Measurements from ENCODE around the gene IPO11.

The IPO11 gene

GRCh38 chr5:62412549-62413329 is at the start of gene IPO11:
Gene IPO11, plus strand, starts transcription at chr5:62412763. Its CDS starts 24,517 bp downstream, at chr5:62437280.
- DNase-seq = peak; percentile 86 to 100 (median 97)

- no peak for DNase-seq
Measured at GRCh38 chr5:62369039-62369438, 43.5 kb upstream of the IPO11 start.

DNA sequence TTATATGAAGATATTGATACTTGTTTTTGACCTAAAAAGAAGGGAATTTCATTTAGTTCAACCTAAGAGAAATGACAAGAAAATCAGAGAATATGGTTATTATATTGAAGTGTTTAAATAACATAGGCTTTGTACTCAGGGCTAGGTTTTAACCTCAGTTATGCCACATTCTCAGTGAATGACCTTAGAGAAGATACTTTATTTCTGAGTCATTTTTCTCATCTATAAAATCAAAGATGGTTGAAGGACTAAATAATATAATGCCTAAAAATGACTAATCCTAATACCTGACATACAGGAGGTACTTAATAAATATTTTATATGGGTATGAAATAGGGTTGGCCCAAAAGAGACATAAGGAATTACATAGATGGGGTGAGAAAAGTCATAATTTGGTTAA is 41.2 kb upstream of the IPO11 start:
- DNase-seq = no peak

- no peak for DNase-seq
Measured at GRCh38 chr5:62372600-62372999, 40.0 kb upstream of the IPO11 start.

DNA sequence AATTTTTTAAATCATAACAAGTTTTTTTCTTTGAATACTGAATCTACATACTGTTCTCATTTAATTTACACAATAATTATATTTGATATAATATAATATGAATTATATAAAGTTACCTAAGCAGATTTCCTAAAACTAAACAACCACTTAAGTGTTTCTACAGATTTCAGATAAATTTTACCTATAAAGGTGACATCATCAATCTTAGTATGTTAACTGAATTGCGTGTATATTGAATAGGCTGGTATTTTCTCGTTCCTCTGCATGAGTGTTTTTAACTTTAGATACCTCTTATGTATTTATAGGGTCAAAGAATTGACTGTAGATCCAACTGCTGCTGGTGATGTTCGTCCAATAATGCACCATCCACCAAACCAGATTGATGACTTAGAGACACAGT is 39.2 kb upstream of the IPO11 start:
- DNase-seq = no peak

GRCh38 chr5:62374090-62374489 is 38.5 kb upstream of the IPO11 start:
- no peak for DNase-seq

- no peak for DNase-seq
Measured at GRCh38 chr5:62375627-62376026, 36.9 kb upstream of the IPO11 start.

GRCh38 chr5:62376064-62376463 is 36.5 kb upstream of the IPO11 start:
- DNase-seq = no peak

GRCh38 chr5:62385131-62385530 is 27.4 kb upstream of the IPO11 start:
- DNase-seq = no peak

DNA sequence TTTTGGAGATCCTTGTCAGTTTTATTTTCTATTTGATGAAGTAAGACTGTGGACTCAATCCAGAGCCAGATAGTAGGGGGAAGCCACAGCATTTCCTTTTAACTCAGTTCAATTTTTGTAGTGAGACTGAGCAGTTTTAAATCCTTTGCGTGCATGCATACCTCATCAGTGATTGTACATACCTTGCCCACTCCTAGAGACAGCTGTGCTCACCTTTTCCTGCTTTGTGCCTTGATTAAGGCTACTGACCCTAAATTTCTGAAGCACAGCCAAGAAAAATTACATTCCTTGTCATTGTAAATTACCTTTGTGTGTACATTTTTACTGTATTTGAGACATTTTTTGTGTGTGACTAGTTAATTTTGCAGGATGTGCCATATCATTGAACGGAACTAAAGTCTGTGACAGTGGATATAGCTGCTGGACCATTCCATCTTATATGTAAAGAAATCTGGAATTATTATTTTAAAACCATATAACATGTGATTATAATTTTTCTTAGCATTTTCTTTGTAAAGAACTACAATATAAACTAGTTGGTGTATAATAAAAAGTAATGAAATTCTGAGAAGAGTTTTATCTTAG is 26.7 kb upstream of the IPO11 start:
- DNase-seq = no peak

- no peak for DNase-seq
Measured at GRCh38 chr5:62386824-62387223, 25.7 kb upstream of the IPO11 start.

DNA sequence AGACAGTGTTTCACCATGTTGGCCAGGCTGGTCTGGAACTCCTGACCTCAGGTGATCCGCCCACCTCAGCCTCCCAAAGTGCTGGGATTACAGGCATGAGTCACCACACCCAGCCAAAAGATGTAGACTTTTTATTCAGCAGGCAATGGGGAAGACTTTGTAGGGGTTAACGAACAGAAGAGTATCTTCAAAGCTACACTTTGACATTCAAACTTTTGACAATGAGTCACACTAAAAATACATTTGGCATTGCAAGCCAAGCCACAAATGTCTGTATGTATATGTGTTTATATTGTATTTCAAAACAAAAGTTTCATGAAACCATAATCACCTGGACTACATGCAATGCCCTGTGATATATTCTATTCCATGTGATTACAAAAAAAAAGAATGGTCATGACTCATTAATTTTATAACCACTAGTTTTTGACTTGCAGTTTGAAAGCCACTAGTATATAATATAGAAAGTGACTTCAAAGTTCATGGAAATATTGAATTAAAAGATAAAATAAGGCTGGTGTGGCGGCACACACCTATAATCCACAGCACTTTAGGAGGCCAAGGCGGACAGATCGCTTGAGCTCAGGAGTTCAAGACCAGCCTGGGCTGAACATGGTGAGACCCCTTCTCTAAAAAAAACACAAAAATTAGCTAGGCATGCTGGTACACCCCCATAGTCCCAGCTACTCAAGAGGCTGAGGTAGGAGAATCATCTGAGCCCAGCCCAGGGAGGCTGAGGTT is 17.2 kb upstream of the IPO11 start:
- no peak for DNase-seq

- peak; percentile 53 to 98 (median 94) for DNase-seq
Measured at GRCh38 chr5:62403411-62404250, 8.9 kb upstream of the IPO11 start, which contains the start of gene DIMT1. Gene DIMT1, minus strand, starts transcription at chr5:62403905. Its CDS starts 133 bp downstream, at chr5:62403772.

- no peak for DNase-seq
Measured at GRCh38 chr5:62413711-62414110, 1.1 kb downstream of the IPO11 start.

DNA sequence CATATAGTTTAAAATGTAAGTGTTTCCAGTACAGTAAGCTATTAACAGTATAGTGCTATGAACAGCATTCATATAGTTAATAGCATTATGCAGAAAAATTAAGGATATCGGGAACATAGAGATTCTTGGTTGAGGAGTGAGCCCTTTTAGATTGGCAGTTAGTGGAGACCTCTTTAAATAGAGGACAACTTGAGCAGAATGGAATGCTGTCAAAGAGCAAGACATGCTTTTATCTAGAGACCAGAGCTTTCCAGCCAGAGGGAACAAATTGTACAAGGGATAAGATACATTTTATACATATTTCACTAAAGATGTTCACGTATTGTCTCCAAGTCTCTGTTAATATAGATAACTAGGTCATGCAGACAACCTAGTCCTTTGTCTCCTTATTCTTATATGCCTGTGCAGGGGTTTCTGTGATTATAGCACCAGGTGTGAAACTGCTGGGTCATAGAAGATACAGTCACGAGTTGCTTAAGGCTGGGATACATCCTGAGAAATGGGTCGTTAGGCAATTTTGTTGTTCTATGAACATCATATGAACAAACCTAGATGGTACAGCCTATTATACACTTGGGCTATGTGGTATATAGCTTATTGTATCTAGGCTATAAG is 6.0 kb downstream of the IPO11 start:
- DNase-seq = no peak

GRCh38 chr5:62419609-62420008 is 7.0 kb downstream of the IPO11 start:
- no peak for DNase-seq

- no peak for DNase-seq
Measured at GRCh38 chr5:62421414-62421813, 8.9 kb downstream of the IPO11 start.

GRCh38 chr5:62424763-62425162 is 12.2 kb downstream of the IPO11 start:
- no peak for DNase-seq

DNA sequence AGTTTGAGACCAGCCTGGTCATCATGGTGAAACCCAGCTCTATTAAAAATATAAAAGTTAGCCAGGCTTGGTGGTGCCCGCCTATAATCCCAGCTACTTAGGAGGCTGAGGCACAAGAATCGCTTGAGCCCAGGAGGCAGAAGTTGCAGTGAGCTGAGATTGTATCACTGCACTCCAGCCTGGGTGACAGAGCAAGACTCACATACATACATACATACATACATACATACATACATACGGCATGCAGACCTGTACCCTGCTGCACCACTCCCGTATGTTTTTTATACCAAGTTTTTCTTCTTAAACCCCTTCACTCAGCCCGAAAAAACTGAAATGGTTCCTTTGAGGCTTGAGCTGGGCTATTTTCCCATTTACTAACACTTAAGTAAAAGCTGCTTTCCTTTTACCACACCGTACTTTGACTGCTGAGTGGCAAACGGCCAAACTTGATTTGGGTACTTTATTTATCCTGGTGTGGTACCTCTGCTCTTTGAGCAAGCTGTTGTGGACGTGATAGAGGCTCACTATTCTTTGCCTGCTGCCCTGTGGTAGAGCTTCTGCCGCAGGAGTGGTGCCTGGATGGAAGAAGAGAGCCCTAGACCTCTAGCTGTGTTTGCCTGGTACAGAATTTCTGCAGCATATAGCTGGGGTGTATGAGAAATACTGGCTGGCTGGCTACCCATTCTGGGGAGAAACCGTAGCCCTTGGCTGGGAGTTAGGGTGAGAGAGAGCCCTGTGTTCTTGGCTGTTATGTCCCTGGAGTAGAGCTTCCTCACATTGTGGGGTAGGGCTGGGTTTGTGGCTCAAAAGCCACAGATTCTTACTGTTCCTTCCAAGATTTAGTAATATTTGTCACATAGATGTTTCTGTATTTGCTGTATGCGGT is 19.4 kb downstream of the IPO11 start:
- DNase-seq = peak in 3 of 56 donors; percentile 0 to 9 (median 4)

- no peak for DNase-seq
Measured at GRCh38 chr5:62432621-62433064, 20.1 kb downstream of the IPO11 start.
